ENCODE measurements around the gene RPTOR.

The RPTOR gene

DNA sequence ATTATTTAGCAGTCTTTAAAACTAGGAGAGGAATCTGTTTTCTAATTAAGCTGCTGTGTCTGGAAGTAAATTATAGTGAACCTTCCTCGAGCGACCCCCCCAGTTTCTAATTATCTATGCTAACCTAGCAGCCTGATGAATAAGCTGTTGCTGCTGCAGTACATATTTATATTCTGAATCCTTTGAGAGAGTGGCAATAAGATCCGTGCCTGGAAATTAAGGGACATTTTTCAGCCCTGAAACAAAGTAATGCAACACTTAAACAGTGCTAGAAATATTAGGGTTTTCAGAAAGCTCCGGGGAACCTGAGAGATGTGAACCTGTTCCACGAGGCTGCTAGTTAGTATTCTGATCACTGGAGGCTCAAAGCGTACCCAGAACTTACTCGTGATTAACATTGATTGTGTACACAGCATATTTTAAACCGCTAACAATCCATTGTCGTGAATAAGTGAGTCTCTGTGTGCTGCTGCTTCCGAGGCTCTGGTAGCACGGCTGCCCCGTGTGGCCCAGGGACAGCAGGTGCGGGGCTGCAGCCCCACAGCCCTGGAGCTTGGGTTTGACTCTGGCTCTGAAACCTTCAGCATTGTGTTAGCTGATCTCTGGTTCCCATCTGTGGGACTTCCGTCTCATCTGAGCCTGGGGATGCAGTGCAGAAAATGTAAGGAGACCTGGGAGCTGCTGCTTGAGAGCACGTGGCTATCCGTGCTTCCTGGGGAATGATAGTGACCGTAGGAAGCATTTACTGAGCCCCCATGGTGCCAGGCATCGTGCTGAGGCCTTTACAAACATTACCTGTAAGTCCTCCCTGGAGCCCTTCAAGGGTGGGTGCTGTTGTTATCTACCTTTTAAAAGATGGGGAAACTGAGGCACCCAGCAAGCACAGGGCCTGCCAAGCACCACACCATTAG, 256.1 kb downstream of the RPTOR start:
- TF ChIP-seq, protein P1, sequence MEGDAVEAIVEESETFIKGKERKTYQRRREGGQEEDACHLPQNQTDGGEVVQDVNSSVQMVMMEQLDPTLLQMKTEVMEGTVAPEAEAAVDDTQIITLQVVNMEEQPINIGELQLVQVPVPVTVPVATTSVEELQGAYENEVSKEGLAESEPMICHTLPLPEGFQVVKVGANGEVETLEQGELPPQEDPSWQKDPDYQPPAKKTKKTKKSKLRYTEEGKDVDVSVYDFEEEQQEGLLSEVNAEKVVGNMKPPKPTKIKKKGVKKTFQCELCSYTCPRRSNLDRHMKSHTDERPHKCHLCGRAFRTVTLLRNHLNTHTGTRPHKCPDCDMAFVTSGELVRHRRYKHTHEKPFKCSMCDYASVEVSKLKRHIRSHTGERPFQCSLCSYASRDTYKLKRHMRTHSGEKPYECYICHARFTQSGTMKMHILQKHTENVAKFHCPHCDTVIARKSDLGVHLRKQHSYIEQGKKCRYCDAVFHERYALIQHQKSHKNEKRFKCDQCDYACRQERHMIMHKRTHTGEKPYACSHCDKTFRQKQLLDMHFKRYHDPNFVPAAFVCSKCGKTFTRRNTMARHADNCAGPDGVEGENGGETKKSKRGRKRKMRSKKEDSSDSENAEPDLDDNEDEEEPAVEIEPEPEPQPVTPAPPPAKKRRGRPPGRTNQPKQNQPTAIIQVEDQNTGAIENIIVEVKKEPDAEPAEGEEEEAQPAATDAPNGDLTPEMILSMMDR (IDR thresholded peaks at IDR 0.05; ENCODE audit: low read depth, low read length): no peak
- DNase-seq (ENCODE audit: low read depth in 2 of 2): no peak
- no peak overlapping the region for H3K4me3 ChIP-seq (replicated peaks in 1 of 2; ENCODE audit: low read depth in 2 of 2, low read length in 2 of 2)

DNA sequence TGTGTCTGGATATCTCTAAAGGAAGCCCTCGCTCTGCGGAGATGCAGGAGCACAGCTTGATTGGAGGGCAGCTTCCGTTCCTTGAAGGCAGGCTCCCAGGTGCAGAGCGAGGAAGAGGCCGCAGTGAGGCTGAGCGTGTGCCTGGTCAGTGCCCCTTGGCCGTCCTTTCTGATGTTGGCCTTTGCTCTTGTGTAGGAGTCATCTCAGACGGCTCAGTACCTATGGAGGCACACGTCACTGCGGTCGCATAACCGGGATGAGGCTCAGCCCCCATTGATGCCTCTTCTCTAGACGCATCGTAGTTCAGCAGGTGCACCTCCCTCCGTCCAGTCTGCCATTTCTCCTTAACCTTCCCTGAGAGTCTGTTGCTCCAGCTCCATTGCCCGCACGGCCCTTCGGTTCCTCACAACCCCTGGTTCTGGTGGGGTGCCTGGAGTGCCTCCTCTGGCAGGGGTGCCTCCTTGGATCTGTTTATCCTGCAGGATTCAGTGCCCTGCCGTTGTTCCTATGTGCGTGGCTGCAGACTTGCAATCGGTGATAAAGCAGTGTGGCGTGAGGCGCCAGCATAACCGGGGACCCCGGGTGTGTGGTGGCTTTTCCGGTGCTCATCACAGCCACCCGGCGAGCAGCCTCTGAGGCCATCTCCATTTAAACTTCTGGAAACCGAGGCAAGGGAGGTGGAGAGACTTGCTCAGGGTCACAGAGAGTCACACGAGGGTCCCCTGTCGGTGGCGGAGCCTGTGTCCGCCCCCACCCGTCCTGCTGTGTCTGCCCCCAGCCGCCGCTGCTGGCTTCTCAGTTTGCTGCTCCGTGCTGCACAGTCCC, 258.2 kb downstream of the RPTOR start:
- TF ChIP-seq, protein P1 (IDR thresholded peaks at IDR 0.05; ENCODE audit: low read depth, low read length): no peak
- DNase-seq (ENCODE audit: low read depth in 2 of 2): no peak
- H3K4me3 ChIP-seq (replicated peaks in 1 of 2; ENCODE audit: low read depth in 2 of 2, low read length in 2 of 2): no peak overlapping the region

DNA sequence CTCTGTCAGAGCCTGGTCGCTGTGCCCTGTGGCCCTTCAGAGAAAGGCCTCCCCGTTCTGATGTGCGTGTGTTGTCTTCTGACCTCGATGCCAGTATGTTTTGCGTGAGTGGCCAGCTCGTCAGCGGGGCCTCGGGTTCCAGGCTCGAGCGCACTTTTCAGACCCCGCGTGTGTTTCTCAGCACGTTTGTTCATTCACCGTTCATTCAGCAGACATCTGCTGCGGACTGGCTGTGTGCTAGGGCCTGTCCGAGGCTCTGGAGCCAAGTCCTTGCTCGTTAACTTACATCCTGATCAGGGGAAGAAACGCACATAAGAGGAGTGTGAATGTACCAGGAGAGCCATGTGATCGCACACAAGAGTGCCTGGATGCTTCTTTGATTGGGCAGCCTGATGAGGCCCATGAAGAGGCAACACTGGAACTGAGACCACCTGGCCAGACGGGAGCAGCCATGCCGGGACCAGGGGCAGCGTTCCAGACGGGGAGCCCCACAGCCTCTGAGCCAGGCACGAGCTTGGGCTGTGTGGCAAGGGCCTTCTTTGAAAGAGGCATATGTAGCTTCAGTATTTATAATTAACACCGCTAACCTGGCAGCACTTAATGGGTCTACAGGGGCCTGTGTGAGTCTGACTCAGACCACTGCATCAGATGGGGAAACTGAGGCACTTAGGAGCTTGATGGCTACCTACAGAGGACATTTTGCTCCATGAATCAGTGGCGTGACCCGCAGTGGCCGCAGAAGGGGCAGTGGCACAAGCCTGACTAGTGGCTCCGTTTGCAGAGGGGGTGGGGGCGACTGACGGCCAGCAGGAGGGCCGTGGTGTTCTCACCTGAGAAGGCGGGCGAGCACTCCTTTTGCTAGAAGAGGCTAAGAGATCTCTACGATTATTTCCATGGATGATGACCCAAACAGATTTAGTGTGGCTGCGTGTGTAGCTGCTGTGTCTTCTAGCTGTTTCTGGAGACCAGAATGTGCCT, 259.1 kb downstream of the RPTOR start:
- TF ChIP-seq, protein P1 (IDR thresholded peaks at IDR 0.05; ENCODE audit: low read depth, low read length): no peak

DNA sequence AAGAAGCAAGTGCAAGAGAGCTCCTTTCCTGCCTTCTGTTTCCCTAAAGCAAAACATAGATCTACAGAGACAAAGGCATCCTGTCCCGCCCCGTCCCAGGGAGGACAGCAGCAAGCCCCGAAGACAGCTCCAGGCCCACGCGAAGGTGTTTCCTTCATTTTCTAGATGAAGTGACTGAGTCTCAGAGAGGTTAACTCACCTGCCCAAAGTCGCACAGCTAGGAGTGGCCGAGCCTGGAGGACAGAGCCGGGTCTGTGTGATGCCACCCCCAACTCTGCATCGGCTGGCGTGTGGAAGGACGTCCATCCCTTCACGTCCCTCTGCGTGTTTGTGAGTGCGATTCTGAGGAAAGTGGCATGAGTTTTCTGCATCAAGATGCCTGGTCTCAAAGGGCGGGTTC, 259.8 kb downstream of the RPTOR start:
- TF ChIP-seq, protein P1 (IDR thresholded peaks at IDR 0.05; ENCODE audit: low read depth, low read length): no peak
- no peak for DNase-seq (ENCODE audit: low read depth in 2 of 2)
- H3K4me3 ChIP-seq (replicated peaks in 1 of 2; ENCODE audit: low read depth in 2 of 2, low read length in 2 of 2): no peak overlapping the region

More for the DNA sequence above, 259.1 kb downstream of the RPTOR start:
- DNase-seq (ENCODE audit: low read depth in 2 of 2): no peak
- H3K4me3 ChIP-seq (replicated peaks in 1 of 2; ENCODE audit: low read depth in 2 of 2, low read length in 2 of 2): no peak overlapping the region

DNA sequence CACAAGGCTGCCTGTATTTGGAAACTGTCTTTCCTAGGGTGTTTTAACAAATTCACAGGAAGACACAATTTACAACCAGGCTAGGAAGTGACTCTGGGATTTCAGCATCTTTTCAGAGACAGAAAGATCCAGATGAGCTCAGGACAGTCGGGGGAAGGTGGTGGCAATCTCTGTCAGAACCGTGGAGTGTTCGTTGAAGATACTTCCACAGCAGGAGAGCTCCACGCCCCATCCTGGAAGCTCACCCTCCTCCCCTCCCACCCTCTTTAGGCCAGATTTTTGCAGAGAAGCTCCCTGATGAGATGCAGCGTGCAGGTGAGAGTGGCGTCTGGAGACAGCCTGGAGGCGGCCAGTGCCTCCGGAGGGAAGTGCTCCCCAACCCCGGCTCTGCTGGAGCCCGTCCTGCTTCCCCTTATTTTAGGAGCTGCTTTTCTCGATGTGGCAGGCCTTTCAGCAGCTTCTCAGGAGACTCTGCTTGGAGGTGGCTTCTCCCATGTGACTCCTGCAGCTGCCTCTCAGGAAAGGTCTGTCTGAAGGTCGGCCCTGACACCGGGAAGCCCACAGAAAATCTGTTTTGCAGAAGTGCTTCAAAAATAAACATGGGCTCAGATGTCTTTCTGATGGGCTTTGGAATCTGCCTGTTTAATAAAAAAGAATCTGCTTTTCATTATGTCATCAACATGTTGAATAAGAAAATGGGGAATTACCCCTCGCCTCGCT, 260.6 kb downstream of the RPTOR start:
- DNase-seq (ENCODE audit: low read depth in 2 of 2): no peak
- H3K4me3 ChIP-seq (replicated peaks in 1 of 2; ENCODE audit: low read depth in 2 of 2, low read length in 2 of 2): no peak overlapping the region
- TF ChIP-seq, protein P1 (IDR thresholded peaks at IDR 0.05; ENCODE audit: low read depth, low read length): no peak

All from cardiac fibroblast (primary cell).